HG03432 (cell line): Measurements from ENCODE around the gene SPAG16.
A peak's percentile ranks its signal among the peaks of the same experiment; 100 is the strongest.
"Not testable (repeated sequence)": the region's sequence is repeated elsewhere in the genome, so short reads cannot be mapped to it uniquely, and the experiment has no call there.

Experiments
- ATAC-seq: cut with Tn5 transposase; IDR thresholded peaks from one replicate; pipeline ENCODE4 v1.9.1; 2021; ENCODE audit warnings: mild to moderate bottlenecking, moderate library complexity; ENCODE audit not compliant: unreplicated experiment

The SPAG16 gene

DNA sequence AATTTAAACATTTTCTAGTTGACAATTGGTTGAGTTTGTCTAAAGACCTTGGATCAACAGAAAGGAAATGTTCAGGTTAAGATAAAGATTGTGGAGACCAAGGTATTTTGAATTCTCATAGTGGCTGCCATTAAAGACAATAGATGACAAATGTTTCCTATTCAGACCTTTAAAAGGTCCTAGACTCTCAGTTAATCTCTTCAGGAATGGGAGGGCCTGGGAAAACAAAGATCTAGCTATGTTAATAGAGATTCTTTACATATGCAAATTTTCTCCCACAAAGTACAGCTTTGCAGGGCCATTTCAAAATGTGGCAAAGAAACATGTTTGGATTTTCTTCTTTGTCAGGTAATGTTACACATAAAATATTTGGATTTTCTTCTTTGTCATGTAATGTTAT lies 403.9 kb downstream of the SPAG16 start:
- ATAC-seq = no peak

DNA sequence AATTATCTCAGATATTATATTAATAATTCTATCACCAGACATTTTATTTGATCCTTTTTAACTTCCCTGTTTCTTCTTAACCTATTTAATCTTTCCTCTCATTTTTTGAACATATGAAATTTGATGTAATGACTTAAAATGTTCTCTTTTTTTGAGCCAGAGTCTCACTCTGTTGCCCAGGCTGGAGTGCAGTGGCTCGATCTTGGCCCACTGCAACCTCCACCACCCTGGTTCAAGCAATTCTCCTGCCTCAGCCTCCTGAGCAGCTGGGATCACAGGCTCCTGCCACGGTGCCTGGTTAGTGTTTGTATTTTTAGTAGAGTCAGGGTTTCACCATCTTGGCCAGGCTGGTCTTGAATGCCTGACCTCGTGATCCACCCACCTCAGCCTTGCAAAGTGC lies 404.6 kb downstream of the SPAG16 start:
- not testable (repeated sequence) for ATAC-seq

DNA sequence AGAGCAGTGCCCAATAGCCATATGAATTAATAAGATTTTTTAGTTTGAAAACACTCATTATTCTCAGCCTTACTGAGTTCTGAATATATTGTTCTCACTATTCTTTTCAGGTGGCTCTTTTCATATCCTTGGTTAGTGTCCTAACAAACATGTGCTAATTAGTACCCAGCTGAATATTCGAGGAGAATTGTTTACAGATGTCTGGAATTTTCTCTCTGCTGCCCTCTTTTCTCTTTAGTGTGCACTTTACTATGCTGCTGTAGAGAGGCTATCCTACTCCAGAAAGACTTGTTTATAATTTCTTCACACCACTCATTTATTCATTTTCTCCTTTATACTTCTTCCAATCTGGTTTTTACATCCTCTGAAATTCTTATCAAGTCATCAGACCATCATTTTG lies 405.3 kb downstream of the SPAG16 start:
- no peak for ATAC-seq

DNA sequence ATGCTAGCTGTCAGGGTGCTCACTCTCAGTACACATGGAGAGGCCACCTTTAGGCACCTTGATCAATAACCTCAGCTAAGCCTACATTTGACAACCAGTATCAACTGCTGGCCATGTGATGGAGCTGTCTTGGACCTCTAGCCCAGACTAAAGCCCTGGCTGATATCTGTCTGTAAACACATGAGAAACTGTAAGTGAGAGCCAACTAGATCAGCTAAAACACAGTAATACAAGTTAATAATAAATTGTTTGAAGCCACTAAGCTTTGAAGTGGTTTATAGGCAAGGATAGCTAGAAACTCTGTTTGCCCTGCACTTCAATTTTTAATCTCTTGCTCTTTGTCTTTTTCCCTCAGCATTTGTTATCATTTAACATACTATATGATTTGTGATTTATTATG lies 407.1 kb downstream of the SPAG16 start:
- peak; percentile 69 for ATAC-seq

DNA sequence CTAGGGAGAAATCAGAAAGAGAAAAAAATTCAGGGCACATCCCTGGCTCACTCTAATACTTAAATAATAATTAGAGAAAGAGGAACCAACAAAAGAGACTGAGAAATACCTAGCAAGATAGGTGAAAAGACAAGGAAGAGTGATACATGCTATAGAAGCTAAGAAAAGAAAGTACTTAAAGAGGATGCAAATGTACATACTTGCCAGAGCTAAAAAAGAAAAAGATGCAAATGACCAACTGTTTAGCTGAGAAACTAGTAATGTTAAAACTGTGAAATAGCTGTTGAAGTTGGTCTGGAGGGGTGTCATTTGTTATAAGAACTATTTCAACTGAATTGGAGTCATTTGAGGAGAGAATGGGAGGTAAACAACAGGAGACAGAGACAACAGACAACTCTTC lies 412.2 kb downstream of the SPAG16 start:
- peak; percentile 73 for ATAC-seq

DNA sequence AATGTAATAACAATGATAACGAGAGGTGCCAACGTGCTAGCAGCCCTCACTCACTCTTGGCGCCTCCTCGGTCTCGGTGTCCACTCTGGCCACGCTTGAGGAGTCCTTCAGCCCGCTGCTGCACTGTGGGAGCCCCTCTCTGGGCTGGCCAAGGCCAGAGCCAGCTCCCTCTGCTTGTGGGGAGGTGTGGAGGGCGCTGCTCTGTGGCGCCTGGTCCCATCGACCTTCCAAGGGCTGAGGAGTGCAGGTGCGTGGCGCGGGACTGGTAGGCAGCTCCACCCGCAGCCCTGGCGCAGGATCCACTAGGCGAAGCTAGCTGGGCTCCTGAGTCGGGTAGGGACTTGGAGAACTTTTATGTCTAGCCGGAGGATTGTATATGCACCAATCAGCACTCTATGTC lies 417.1 kb downstream of the SPAG16 start:
- ATAC-seq = not testable (repeated sequence)

DNA sequence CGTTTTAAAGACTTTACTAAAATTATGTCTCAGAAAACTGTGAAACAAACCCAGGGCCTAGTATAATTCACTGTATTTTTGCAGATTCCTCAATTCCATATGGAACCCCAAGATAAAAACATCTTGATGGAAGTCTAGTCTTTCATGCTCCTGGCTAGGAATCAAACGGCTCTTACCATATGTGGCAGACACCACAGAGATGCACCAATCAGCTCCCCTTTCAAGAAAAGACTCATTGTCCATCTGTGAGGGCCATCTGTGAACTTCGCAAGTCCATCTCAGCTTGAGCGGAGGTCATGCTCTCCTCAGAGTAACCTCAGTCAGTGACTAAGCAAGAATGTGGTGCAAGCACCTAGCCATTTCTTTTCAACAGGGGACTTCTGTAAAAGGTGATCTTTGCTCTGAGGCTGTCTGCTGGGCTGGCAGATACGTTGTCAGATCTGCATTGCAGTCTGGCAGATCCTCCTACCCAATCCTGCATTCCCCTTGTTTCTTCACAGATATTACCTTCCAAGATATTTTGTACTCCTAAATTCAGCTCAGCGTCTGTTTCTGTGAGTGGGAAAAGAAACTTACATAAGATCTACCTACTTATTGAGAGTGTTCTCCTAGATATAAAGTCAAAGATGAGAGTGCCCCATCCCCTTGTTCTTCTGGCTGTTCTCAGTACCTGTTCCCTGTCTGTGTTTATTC lies 419.3 kb downstream of the SPAG16 start:
- no peak for ATAC-seq

DNA sequence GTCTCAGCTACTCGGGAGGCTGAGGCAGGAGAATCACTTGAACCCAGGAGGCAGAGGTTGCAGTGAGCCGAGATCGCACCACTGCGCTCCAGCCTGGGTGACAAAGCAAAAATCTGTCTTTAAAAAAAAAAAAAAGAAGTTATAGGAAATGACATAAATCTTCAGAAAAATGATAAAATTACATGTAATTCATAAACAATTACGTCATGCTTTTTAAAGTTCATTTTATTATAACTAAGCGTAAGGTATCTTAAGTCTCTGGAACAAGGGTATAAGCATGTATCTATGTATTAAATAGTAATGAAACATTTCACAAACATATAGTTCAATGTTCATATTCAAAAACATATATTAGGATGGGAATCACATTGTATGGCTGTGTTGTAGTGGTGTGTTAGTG lies 425.9 kb downstream of the SPAG16 start:
- no peak for ATAC-seq

DNA sequence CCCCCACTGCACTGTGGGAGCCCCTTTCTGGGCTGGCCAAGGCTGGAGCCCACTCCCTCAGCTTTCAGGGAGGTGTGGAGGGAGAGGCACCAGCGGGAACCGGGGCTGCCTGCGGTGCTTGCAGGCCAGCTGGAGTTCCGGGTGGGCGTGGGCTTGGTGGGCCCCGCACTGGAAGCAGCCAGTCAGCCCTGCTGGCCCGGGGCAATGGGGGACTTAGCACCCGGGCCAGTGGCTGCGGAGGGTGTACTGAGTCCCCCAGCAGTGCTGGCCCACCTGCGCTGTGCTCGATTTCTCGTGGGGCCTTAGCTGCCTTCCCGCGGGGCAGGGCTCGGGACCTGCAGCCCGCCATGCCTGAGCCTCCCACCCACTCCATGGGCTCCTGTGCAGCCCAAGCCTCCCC lies 434.1 kb downstream of the SPAG16 start:
- ATAC-seq = not testable (repeated sequence)

DNA sequence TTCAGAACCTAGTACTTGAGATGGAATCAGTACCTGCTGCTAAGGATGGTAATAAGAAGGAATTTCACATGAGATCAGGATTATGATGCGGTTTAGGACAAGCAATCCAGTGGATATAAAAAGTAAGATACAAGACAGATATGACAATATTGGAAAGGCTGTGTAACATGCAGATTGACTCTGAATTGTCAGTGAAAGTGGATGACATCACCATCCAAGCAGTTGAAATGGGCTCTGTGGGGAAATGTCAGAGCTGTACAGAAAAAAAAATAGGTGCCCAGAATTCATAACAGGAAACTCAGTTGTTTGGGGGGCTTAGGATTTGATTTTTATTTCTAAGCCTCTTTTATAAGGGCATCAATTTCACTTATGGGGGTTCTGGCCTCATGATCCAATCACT lies 438.3 kb downstream of the SPAG16 start:
- no peak for ATAC-seq

DNA sequence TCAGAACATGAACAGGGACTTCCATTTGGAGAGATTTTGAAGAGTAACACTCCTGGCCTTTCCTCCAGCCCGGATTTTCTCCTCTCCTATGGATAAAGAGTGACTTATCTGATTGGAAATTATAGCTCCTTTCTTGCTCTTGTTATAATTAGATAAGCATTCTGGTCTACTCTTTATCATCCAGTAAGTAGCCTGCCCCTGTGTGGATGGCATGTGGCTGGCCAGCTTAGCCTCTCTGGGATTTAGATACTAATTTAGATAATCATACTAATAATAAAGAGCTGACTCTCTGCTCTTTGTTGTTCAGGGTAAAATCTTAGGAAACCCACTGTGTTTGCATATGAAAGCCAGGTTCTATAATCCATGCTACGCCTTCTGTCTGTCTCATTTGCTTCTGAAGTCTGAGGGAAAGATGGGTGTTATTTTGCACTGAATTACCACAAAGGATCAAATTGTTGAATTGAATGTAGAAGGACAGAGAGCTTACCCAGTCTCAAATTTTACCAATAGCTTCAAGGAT lies 438.8 kb downstream of the SPAG16 start:
- ATAC-seq = no peak

DNA sequence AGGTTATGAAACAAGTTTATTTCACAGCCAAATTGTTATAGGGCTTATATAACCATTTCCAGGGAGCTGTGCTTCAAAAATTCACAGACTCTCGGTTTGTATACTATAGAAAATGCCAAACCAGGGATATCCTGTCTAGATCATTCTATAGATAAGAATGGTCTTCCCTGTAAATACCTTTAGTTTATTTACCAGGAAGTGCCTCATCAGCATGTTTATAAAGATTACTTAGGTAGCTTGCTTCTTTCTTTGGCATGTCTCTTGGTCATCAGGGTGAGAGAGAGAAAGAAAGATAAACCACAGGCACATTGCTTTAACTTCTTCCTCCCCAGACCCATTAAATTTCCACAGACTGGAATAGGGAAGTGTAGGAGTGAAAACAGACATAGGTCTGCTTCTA lies 439.4 kb downstream of the SPAG16 start:
- no peak for ATAC-seq

DNA sequence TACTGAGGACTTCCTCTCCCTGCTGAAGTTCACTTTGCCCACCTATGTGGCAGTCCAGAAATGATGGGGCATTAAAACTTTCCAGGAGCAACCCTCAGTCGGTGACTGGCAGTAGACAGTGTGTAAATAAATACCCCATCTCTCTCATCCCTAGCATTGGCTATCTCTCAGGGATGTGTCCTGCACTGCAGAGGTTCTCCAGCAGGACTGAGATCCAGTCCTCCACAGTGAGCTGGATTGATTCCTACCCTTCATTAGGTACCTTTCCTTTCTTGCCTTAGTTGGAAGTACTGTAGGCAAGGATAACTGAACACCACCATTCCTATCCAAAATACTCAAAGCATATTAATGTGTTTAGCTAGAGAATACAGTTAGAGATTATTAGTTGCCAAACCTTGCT lies 441.8 kb downstream of the SPAG16 start:
- ATAC-seq = no peak

DNA sequence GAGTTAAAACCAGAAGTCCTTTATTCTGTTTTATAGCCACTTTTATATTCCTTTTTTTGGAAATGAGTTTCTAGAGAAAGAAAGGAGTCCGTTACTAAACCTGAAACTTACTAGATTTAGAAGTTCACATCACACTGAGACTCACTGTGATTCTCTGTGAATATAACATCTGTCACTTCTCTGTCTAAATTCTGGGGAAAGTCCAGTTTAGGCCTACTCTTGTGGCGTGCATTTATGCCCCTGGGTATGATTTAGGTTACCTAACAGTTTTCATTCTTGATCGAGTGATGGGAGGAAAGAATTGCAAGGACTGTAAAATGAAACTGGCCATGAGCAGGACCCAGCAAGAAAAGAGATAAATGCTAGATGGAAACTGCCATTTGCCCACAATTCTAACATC lies 449.6 kb downstream of the SPAG16 start:
- peak; percentile 98 for ATAC-seq

DNA sequence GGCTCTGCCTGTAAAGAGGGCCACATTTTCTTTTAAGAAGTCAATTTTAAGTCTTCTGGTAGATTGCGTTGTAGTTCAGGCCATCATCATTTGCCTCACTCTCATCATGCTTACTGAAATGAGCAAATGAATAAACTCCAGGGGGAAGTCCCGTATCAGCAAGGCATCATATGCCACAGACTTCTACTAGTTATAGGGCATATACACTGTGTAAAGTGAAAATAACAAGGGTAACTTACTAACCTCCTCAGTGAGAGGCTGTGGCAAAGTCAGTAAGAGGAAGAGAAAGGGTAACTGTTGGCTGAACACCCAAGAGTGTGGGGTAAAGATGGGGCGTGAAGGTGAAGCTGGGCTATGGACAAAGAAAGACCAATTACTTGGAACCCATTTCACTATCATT lies 456.2 kb downstream of the SPAG16 start:
- ATAC-seq = peak; percentile 94

DNA sequence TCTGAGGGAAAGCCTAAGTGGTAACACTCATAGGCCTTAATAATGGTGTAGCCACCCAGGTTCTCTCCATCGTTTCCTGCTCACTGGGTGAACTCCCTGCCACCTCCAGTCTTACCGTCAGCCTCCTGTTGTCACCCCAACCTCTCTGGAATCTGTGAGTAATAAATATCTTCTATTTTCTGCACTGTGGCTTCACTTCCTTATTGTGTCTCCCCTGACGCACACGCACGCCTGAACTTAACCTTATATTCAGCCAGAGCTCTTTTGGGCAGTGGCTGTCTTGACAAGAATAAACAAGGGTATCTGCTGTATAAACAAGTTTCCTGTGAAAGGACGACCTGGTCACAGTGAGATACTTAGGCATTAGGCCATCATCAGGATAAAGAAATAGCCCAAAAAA lies 467.2 kb downstream of the SPAG16 start:
- ATAC-seq = peak; percentile 90

DNA sequence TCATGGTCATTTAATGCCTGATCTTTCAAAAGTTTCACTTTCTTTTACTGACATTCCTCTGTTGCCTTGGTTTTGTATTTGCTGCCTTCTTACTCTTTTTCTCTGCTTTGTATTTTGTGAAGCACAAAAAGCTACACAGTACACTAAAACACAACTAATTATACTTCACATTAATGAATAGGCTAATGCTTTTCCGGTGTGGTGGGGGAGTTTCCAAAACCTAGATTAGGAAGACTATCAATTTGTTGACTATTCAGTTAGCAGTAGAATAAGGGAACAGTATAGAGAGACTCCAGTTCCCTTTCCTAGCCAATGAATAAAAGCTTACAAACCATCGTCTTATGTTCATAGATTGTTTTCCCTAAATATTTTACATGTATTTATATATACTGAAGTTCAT lies 468.3 kb downstream of the SPAG16 start:
- ATAC-seq = no peak

DNA sequence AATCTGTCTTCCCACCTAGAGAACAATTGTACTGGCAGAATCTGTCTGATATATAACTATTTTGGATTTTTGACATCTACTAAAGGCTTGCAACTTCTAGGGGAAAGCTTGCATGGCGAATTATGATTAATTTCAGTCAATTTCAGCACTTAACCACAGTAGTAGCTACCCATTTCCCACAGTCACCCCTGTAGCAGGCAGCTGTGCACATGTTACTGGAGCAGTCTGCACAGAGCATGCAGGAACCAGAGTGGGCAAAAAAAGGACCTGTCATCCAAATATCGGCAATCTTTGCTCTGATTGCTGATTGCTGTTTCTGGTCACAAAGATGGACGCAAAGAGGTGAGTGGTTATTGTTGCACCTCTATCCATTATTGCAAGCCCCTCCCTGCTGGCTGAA lies 473.3 kb downstream of the SPAG16 start:
- no peak for ATAC-seq

DNA sequence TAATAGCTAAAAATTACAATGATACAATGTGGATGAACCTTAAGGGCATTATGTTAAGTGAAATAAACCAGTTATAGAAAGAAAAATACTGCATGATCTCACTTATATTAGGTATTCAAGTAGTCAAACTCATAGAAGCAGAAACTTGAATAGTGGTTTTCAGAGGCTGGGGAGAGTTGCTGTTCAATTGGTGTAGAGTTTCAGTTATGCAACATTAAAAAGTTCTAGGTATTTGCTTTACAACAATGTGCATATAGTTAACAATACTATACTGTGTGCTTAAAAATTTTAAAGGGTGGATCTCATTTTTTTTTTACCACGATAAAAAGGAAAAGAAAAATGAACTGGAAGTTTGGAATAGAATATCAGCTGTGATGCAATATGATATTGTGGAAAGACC lies 479.1 kb downstream of the SPAG16 start:
- no peak for ATAC-seq

DNA sequence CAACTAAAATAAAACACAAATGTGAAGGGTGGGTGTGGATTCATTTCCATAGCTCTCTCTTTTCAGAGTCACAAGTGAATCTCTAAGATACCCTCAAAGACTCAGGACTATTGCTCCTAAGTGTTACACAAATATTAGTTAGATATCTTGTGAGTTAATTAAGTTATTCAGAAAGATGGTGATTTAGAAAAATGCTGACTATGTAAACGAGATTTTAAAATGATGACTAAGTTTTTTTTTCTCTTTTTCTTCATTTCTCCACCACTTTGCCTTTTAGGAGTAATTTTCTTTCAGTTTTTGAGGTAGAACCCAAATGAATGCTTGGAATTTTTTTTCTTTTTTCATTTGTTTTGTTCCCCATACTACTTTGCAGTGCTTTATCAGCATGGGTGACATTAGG lies 479.7 kb downstream of the SPAG16 start:
- no peak for ATAC-seq

DNA sequence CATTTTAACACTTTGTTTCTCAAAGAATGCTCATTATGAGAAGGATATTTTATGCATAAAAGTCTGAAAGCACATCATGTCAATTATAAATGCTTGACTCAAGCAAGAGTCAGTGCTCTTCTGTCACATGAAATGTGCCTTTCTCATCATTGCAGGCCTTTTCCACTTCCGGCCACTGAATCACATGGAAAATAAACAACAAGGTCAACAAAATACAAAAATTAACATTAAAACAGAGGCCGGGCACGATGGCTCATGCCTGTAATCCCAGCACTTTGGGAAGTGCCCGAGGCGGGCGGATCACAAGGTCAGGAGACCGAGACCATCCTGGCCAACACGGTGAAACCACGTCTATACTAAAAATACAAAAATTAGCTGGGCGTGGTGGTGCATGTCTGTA lies 480.6 kb downstream of the SPAG16 start:
- ATAC-seq = no peak

DNA sequence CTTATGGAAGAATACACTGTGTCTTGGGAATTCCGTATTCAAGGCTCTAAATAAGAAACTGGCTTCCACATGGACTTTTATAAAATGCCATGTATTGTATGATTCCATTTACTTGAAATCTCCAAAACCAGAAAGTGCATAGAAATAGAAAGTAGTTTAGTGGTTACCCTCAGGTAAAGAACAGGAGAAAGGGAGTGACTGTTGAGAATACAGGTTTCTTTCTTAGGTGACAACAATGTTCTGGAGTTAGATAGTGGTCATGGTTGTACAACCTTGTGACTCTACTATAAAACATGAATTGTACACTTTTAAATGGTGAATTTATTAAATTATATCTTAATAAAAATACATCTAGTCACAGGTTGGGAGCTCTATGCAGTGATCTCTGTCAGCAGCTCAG lies 481.8 kb downstream of the SPAG16 start:
- peak; percentile 52 for ATAC-seq

DNA sequence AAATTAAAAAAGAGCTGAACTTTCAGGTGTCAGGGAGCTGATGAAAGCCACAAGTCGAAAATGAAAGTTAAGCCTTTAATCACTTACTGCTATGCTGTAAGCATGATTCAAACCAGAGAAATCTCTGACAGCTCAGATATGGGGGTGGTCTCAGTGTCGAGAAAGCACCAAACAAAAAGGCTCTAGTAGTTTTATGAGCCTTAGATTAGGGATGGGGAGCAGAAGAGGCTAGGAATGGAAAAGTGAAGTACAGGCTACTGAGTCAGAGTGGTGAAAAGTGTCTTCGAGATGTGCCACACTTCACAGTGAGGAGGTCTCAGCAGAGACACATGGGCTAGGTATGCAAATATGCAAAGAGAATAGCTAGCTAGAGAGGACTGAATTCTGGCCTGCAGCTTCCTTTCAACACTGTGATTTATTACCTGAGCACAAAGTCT lies 482.2 kb downstream of the SPAG16 start:
- peak; percentile 98 for ATAC-seq
